Lower lobe of right lung (tissue), 2 donors: ENCODE measurements around the gene PCDHB8. TPM values are rescaled to one million over a fixed set of nuclear protein-coding genes. Genes with fewer than 3 reads are reported as not detected.
"Not testable (repeated sequence)": the region's sequence is repeated elsewhere in the genome, so short reads cannot be mapped to it uniquely, and the experiment has no call there.

ENCODE experiments used
- ATAC-seq, 2 donors: fragments of 200-7000 bp; cut with Tn5 transposase; one replicate each; pipeline ENCODE4 v1.9.1; 2020 to 2022; ENCODE audit warnings: mild to moderate bottlenecking in 2 of 2, moderate library complexity in 2 of 2
- DNase-seq: peaks from one replicate; pipeline ENCODE4 v3.0.0-alpha.2; 2020
- H3K27ac ChIP-seq: fragments of 200-600 bp; one replicate; pipeline ENCODE4 v1.8.0; 2022
- H3K27me3 ChIP-seq: fragments of 200-600 bp; one replicate; pipeline ENCODE4 v1.8.0; 2022; ENCODE audit warnings: low read depth
- H3K36me3 ChIP-seq: fragments of 200-600 bp; one replicate; pipeline ENCODE4 v1.8.0; 2022; ENCODE audit warnings: mild to moderate bottlenecking
- H3K4me1 ChIP-seq: fragments of 200-600 bp; one replicate; pipeline ENCODE4 v1.8.0; 2022
- H3K4me3 ChIP-seq: fragments of 200-600 bp; one replicate; pipeline ENCODE4 v1.8.0; 2022; ENCODE audit warnings: mild to moderate bottlenecking
- H3K9me3 ChIP-seq: fragments of 200-600 bp; one replicate; pipeline ENCODE4 v1.8.0; 2022
- intact Hi-C: fragments of 100-400 bp; cut with DNase I; formaldehyde crosslinking; loops from one replicate; pipeline ENCODE4 v1.11.0; 2022
- total RNA-seq: library from RNA; stranded (reverse); fragmentation: NEBNext Ultra II Directional; extraction: Animal tissue kit (Norgen Biotek cat#: 25700); gene quantifications from one replicate; pipeline ENCODE4 v1.2.1, GENCODE V29; 2021
- TF ChIP-seq, protein P1 (sequence below): fragments of 200-600 bp; IDR thresholded peaks from one replicate; pipeline ENCODE4 v1.8.0; 2022; ENCODE audit warnings: antibody characterized with exemption, mild to moderate bottlenecking
- donor health status: DM: no; HTN: yes; CAD: no; lungs with severe emphysema.

Gene PCDHB8
- total RNA-seq, 1 donor from 2014 or later: 2.6 TPM

DNA sequence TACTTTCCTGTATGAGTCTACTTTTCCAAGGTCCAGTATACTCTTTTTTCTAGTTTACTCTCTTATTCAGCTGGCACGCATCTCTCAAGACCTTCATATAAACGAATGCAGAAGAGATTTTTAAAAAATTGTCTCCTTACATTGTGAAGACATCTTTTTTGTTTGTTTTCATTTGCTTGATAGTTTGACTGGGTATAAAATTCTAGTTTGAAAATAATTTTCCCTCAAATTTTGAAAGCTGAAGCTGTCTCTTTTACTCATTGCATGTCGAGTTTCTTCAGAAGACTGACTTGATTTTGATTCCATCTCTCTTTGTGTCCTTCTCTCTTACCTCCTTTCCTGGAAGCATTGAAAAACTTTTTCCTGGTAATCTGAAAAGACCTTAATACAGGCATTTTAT, 18.8 kb downstream of the PCDHB8 start:
- DNase-seq (no peak), ATAC-seq (no peak)
- Histone ChIP-seq H3K27me3 (no peaks in the 10 kb centered on the region), H3K4me3 (no peak overlapping the region), H3K27ac (no peak overlapping the region), H3K36me3 (no peaks in the 10 kb centered on the region), H3K9me3 (peaks cover 59% of the 10 kb centered on the region), H3K4me1 (no peaks in the 10 kb centered on the region)
- intact Hi-C loops: no loop called here
- TF ChIP-seq, protein P1, sequence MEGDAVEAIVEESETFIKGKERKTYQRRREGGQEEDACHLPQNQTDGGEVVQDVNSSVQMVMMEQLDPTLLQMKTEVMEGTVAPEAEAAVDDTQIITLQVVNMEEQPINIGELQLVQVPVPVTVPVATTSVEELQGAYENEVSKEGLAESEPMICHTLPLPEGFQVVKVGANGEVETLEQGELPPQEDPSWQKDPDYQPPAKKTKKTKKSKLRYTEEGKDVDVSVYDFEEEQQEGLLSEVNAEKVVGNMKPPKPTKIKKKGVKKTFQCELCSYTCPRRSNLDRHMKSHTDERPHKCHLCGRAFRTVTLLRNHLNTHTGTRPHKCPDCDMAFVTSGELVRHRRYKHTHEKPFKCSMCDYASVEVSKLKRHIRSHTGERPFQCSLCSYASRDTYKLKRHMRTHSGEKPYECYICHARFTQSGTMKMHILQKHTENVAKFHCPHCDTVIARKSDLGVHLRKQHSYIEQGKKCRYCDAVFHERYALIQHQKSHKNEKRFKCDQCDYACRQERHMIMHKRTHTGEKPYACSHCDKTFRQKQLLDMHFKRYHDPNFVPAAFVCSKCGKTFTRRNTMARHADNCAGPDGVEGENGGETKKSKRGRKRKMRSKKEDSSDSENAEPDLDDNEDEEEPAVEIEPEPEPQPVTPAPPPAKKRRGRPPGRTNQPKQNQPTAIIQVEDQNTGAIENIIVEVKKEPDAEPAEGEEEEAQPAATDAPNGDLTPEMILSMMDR: no peak

DNA sequence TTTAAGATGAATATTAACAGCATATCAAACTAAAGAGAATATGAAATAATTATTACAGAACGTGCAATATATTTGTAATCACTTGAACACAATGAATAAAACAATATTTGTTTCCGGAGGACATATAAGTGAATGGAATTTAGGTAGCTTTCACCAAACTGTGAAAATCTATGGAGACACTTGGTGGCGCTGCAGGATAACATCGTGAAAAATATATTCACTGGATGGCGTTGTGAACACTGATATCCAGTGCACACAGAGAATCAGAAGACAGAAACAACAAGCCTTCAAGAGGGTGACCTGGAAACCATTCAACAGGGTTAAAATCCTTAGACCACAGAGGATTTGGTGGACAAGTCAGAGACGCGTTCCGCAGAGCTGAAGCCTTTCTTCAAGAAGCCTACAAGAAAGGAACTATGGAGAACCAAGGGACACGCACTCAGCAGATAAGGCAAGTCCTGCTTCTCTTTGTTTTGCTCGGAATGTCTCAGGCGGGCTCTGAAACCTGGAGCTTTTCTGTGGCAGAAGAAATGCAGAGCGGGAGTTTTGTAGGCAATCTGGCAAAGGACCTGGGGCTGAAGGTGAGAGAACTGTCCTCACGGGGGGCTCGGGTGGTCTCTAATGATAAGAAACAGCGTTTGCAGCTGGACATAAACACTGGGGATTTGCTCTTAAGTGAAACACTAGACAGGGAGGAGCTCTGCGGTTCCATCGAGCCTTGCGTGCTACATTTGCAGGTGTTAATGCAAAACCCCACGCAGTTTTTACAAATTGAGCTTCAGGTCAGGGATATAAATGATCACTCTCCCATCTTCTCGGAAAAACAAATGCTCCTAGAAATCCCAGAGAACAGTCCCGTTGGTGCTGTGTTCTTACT, 22.0 kb downstream of the PCDHB8 start, which contains the start of gene PCDHB11:
Gene PCDHB11, plus strand, starts transcription at position 269 of the 877 bp plus-strand sequence. Its CDS starts 148 bp downstream, at position 417.
- no peak within 1 kb of the TSS for H3K27ac ChIP-seq
- H3K4me1 ChIP-seq: no peaks in the 10 kb centered on the region
- ATAC-seq (no peak), DNase-seq (no peak)
- no peaks in the 10 kb centered on the region for H3K27me3 ChIP-seq
- no peaks in the 10 kb centered on the region for H3K36me3 ChIP-seq
- no peak within 1 kb of the TSS for H3K4me3 ChIP-seq
- peaks cover 57% of the 10 kb centered on the region for H3K9me3 ChIP-seq
- intact Hi-C loops: no loop called here
- TF ChIP-seq, protein P1: no peak

DNA sequence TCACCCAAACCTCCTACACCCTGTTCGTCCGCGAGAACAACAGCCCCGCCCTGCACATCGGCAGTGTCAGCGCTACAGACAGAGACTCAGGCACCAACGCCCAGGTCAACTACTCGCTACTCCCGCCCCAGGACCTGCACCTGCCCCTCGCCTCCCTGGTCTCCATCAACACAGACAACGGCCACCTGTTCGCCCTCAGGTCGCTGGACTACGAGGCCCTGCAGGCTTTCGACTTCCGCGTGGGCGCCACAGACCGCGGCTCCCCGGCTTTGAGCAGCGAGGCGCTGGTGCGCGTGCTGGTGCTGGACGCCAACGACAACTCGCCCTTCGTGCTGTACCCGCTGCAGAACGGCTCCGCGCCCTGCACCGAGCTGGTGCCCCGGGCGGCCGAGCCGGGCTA, 23.5 kb downstream of the PCDHB8 start:
- peaks cover 57% of the 10 kb centered on the region for H3K9me3 ChIP-seq
- H3K27me3 ChIP-seq, H3K4me3 ChIP-seq, H3K27ac ChIP-seq, ATAC-seq, H3K36me3 ChIP-seq, DNase-seq, H3K4me1 ChIP-seq, intact Hi-C loops: not testable (repeated sequence)

DNA sequence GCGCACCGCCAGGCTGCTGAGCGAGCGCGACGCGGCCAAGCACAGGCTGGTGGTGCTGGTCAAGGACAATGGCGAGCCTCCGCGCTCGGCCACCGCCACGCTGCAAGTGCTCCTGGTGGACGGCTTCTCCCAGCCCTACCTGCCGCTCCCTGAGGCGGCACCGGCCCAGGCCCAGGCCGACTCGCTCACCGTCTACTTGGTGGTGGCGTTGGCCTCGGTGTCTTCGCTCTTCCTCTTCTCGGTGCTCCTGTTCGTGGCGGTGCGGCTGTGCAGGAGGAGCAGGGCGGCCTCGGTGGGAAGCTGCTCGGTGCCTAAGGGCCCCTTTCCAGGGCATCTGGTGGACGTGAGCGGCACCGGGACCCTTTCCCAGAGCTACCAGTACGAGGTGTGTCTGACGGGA, 24.1 kb downstream of the PCDHB8 start:
- H3K4me3 ChIP-seq, ATAC-seq, H3K27ac ChIP-seq, H3K36me3 ChIP-seq, H3K4me1 ChIP-seq, H3K27me3 ChIP-seq, DNase-seq, intact Hi-C loops: not testable (repeated sequence)
- H3K9me3 ChIP-seq: peaks cover 52% of the 10 kb centered on the region

DNA sequence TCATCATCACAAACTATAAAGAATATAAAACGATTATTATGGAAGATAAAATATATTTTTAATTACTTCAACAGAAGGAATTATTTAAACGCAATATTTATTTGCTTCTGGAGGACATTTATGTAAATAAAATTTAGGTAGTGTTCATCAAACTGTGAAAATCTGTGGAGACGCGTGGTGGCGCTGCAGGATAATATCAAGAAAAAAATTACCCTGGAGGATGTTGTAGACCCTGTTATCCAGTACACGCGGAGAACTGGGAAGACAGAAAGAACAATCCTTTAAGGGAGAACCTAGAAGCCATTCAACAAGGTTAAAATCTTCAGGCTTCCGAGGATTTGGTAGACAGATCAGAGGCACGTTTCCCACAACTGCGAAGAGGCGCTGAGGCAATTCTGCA, 30.9 kb downstream of the PCDHB8 start, which contains the start of gene PCDHB12:
Gene PCDHB12, plus strand, starts transcription at position 242 of the 400 bp plus-strand sequence. CDS start 189 bp downstream, outside the sequence.
- TF ChIP-seq, protein P1: peak; percentile 17
- intact Hi-C loops: no loop called here
- Histone ChIP-seq H3K4me3 (peak within 1 kb of the TSS; percentile 11), H3K4me1 (no peaks in the 10 kb centered on the region), H3K27ac (no peak within 1 kb of the TSS), H3K9me3 (peaks cover 23% of the 10 kb centered on the region), H3K27me3 (peaks cover 4% of the 10 kb centered on the region), H3K36me3 (no peaks in the 10 kb centered on the region)
- ATAC-seq: no peak
- DNase-seq: no peak

DNA sequence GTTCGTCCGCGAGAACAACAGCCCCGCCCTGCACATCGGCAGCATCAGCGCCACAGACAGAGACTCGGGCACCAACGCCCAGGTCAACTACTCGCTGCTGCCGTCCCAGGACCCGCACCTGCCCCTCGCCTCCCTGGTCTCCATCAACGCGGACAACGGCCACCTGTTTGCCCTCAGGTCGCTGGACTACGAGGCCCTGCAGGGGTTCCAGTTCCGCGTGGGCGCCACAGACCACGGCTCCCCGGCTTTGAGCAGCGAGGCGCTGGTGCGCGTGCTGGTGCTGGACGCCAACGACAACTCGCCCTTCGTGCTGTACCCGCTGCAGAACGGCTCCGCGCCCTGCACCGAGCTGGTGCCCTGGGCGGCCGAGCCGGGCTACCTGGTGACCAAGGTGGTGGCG, 32.7 kb downstream of the PCDHB8 start:
- DNase-seq, H3K4me1 ChIP-seq, H3K36me3 ChIP-seq, H3K4me3 ChIP-seq, ATAC-seq, H3K27ac ChIP-seq, H3K27me3 ChIP-seq, intact Hi-C loops: not testable (repeated sequence)
- H3K9me3 ChIP-seq: peaks cover 19% of the 10 kb centered on the region

DNA sequence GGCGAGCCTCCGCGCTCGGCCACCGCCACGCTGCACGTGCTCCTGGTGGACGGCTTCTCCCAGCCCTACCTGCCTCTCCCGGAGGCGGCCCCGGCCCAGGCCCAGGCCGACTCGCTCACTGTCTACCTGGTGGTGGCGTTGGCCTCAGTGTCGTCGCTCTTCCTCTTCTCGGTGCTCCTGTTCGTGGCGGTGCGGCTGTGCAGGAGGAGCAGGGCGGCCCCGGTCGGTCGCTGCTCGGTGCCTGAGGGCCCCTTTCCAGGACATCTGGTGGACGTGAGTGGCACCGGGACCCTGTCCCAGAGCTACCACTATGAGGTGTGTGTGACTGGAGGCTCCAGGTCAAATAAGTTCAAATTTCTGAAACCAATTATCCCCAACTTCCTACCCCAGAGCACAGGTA, 33.3 kb downstream of the PCDHB8 start:
- H3K4me3 ChIP-seq, ATAC-seq, H3K27ac ChIP-seq, H3K27me3 ChIP-seq, H3K36me3 ChIP-seq, H3K4me1 ChIP-seq, intact Hi-C loops, DNase-seq: not testable (repeated sequence)
- H3K9me3 ChIP-seq: peaks cover 22% of the 10 kb centered on the region
